Activated CD4-positive, alpha-beta T cell treated with anti-CD3 and anti-CD28 coated beads for 36 hours (primary cell): ENCODE results near the gene MCC. TPM values are rescaled to one million over a fixed set of nuclear protein-coding genes. Genes with fewer than 3 reads are reported as not detected.

Experiments
- ATAC-seq: fragments of 200-7000 bp; cut with Tn5 transposase; one replicate; pipeline ENCODE4 v1.10.0; 2021; ENCODE audit warnings: mild to moderate bottlenecking, moderate library complexity
- CTCF ChIA-PET: fragments of 350-600 bp; sonication (Branson Sonifier 250); formaldehyde crosslinking; loops from one replicate; lab custom pipeline; 2021; ENCODE audit warnings: antibody characterized with exemption; lab: Charles Lee
- POLR2A ChIA-PET: fragments of 350-600 bp; sonication (Branson Sonifier 250); formaldehyde crosslinking; loops from one replicate; lab custom pipeline; 2021; ENCODE audit warnings: antibody characterized with exemption, inconsistent platforms; lab: Charles Lee
- DNase-seq: peaks from one replicate; pipeline ENCODE4 v3.0.0-alpha.2; 2020
- H3K27ac Mint-ChIP-seq: one replicate; pipeline ENCODE4 v1.8.0; 2021; ENCODE audit warnings: mixed read lengths
- H3K27me3 Mint-ChIP-seq: one replicate; pipeline ENCODE4 v1.8.0; 2021; ENCODE audit warnings: mixed read lengths
- H3K36me3 Mint-ChIP-seq: one replicate; pipeline ENCODE4 v1.8.0; 2021; ENCODE audit warnings: low read depth, mixed read lengths
- H3K4me1 Mint-ChIP-seq: one replicate; pipeline ENCODE4 v1.8.0; 2021; ENCODE audit warnings: mixed read lengths
- H3K4me3 Mint-ChIP-seq: one replicate; pipeline ENCODE4 v1.8.0; 2021; ENCODE audit warnings: mild to moderate bottlenecking, moderate library complexity, mixed read lengths
- H3K9me3 Mint-ChIP-seq: one replicate; pipeline ENCODE4 v1.8.0; 2021; ENCODE audit warnings: low read depth, mixed read lengths
- intact Hi-C, 2 experiments: fragments of 100-400 bp; cut with DNase I in 1 of 2; cut with micrococcal nuclease in 1 of 2; formaldehyde crosslinking; loops; one replicate each; pipeline versions ENCODE4 v1.14.2 to v1.15.1; 2022 to 2024; cut with DNase I, micrococcal nuclease
- total RNA-seq, 2 experiments: library from RNA; stranded (reverse); gene quantifications; one replicate each; pipeline ENCODE4 v1.2.3, GENCODE V29; 2021

Gene MCC
- total RNA-seq, 2 experiments from 2014 or later = 1.9 to 2.4 TPM

- Mint-ChIP-seq H3K36me3 (no peaks in the 10 kb centered on the region), H3K27me3 (peaks cover 12% of the 10 kb centered on the region), H3K9me3 (no peaks in the 10 kb centered on the region), H3K4me1 (no peaks in the 10 kb centered on the region), H3K27ac (no peak overlapping the region), H3K4me3 (no peak overlapping the region)
- ChIA-PET CTCF (interaction anchor here (0.7 kb wide), 1 partner anchor 9 kb away, joined by 3 read pairs; no protein-coding TSS in a partner anchor), POLR2A (no interaction called here)
- no peak for ATAC-seq
- DNase-seq = no peak
- intact Hi-C loops = no loop called here
These were observed 256.0 kb downstream of the MCC start for GRCh38 chr5:113232221-113232620.

GRCh38 chr5:113231653-113232000 is 256.6 kb downstream of the MCC start:
- H3K4me3 Mint-ChIP-seq = no peak overlapping the region
- no peak overlapping the region for H3K27ac Mint-ChIP-seq
- no peak for DNase-seq
- no peaks in the 10 kb centered on the region for H3K4me1 Mint-ChIP-seq
- H3K27me3 Mint-ChIP-seq = peaks cover 12% of the 10 kb centered on the region
- ATAC-seq = no peak
- intact Hi-C loops = no loop called here
- H3K36me3 Mint-ChIP-seq = no peaks in the 10 kb centered on the region
- no peaks in the 10 kb centered on the region for H3K9me3 Mint-ChIP-seq
- POLR2A ChIA-PET = no interaction called here
- CTCF ChIA-PET = interaction anchor here (0.7 kb wide), 1 partner anchor 10 kb away, joined by 3 read pairs; no protein-coding TSS in a partner anchor

- no peak overlapping the region for H3K27ac Mint-ChIP-seq
- DNase-seq (no peak), ATAC-seq (no peak)
- ChIA-PET POLR2A (interaction anchor here (0.7 kb wide), 1 partner anchor 329 kb away, joined by 3 read pairs; no protein-coding TSS in a partner anchor), CTCF (interaction anchor here (0.7 to 1.6 kb wide), 3 partner anchors 11 to 235 kb away, joined by 3 read pairs; no protein-coding TSS in a partner anchor)
- H3K27me3 Mint-ChIP-seq = peaks cover 10% of the 10 kb centered on the region
- H3K9me3 Mint-ChIP-seq = no peaks in the 10 kb centered on the region
- H3K4me3 Mint-ChIP-seq = no peak overlapping the region
- H3K36me3 Mint-ChIP-seq = no peaks in the 10 kb centered on the region
- H3K4me1 Mint-ChIP-seq = no peaks in the 10 kb centered on the region
- intact Hi-C loops = no loop called here
These were observed 257.3 kb downstream of the MCC start for GRCh38 chr5:113230711-113231652.

- no peaks in the 10 kb centered on the region for H3K36me3 Mint-ChIP-seq
- no peak for ATAC-seq
These were observed 260.5 kb downstream of the MCC start for GRCh38 chr5:113227798-113228197.

GRCh38 chr5:113226116-113226736 is 262.0 kb downstream of the MCC start:
- CTCF ChIA-PET = interaction anchor here (1.0 kb wide), 2 partner anchors 12 to 16 kb away, joined by 3 read pairs; no protein-coding TSS in a partner anchor
- Mint-ChIP-seq H3K27ac (no peak overlapping the region), H3K36me3 (no peaks in the 10 kb centered on the region), H3K27me3 (peaks cover 7% of the 10 kb centered on the region), H3K4me3 (no peak overlapping the region), H3K4me1 (no peaks in the 10 kb centered on the region), H3K9me3 (no peaks in the 10 kb centered on the region)
- POLR2A ChIA-PET = no interaction called here
- intact Hi-C loops = no loop called here
- ATAC-seq = no peak
- no peak for DNase-seq

More at GRCh38 chr5:113227798-113228197, 260.5 kb downstream of the MCC start:
- no peaks in the 10 kb centered on the region for H3K4me1 Mint-ChIP-seq
- H3K27me3 Mint-ChIP-seq = peaks cover 7% of the 10 kb centered on the region
- POLR2A ChIA-PET = no interaction called here
- H3K27ac Mint-ChIP-seq = no peak overlapping the region
- intact Hi-C loops = no loop called here
- no peaks in the 10 kb centered on the region for H3K9me3 Mint-ChIP-seq
- DNase-seq = no peak
- CTCF ChIA-PET = no interaction called here
- no peak overlapping the region for H3K4me3 Mint-ChIP-seq

- Mint-ChIP-seq H3K27me3 (peaks cover 7% of the 10 kb centered on the region), H3K4me1 (no peaks in the 10 kb centered on the region), H3K27ac (no peak overlapping the region), H3K36me3 (no peaks in the 10 kb centered on the region), H3K4me3 (no peak overlapping the region), H3K9me3 (no peaks in the 10 kb centered on the region)
- no peak for ATAC-seq
- CTCF ChIA-PET = no interaction called here
- DNase-seq = no peak
- POLR2A ChIA-PET = no interaction called here
- intact Hi-C loops = no loop called here
These were observed 263.0 kb downstream of the MCC start for GRCh38 chr5:113225259-113225658.

GRCh38 chr5:113224605-113225065 is 263.6 kb downstream of the MCC start:
- DNase-seq (no peak), ATAC-seq (no peak)
- Mint-ChIP-seq H3K4me3 (no peak overlapping the region), H3K4me1 (no peaks in the 10 kb centered on the region), H3K9me3 (no peaks in the 10 kb centered on the region), H3K27ac (no peak overlapping the region), H3K36me3 (no peaks in the 10 kb centered on the region), H3K27me3 (peaks cover 7% of the 10 kb centered on the region)
- CTCF ChIA-PET = interaction anchor here (0.6 to 0.7 kb wide), 2 partner anchors 166 to 910 kb away, joined by 3 to 4 read pairs; no protein-coding TSS in a partner anchor
- POLR2A ChIA-PET = no interaction called here
- intact Hi-C loops = no loop called here

- Mint-ChIP-seq H3K27ac (no peak overlapping the region), H3K4me1 (no peaks in the 10 kb centered on the region), H3K27me3 (peaks cover 7% of the 10 kb centered on the region), H3K36me3 (no peaks in the 10 kb centered on the region), H3K4me3 (no peak overlapping the region), H3K9me3 (no peaks in the 10 kb centered on the region)
- no peak for ATAC-seq
- no peak for DNase-seq
- CTCF ChIA-PET = interaction anchor here (0.6 to 0.7 kb wide), 2 partner anchors 165 to 910 kb away, joined by 3 to 4 read pairs; no protein-coding TSS in a partner anchor
- intact Hi-C loops = no loop called here
- POLR2A ChIA-PET = no interaction called here
These were observed 264.2 kb downstream of the MCC start for GRCh38 chr5:113223831-113224604.

- no peak overlapping the region for H3K4me3 Mint-ChIP-seq
- intact Hi-C loops = no loop called here
- ATAC-seq = no peak
- ChIA-PET CTCF (no interaction called here), POLR2A (no interaction called here)
- no peaks in the 10 kb centered on the region for H3K4me1 Mint-ChIP-seq
- peaks cover under 1% of the 10 kb centered on the region for H3K27me3 Mint-ChIP-seq
- no peak for DNase-seq
- H3K27ac Mint-ChIP-seq = no peak overlapping the region
- no peaks in the 10 kb centered on the region for H3K9me3 Mint-ChIP-seq
- no peaks in the 10 kb centered on the region for H3K36me3 Mint-ChIP-seq
These were observed 264.9 kb downstream of the MCC start for GRCh38 chr5:113223315-113223714.

GRCh38 chr5:113221294-113222176 is 266.7 kb downstream of the MCC start:
- CTCF ChIA-PET = no interaction called here
- no peak for ATAC-seq
- H3K4me1 Mint-ChIP-seq = no peaks in the 10 kb centered on the region

More at GRCh38 chr5:113221294-113222176, 266.7 kb downstream of the MCC start:
- H3K36me3 Mint-ChIP-seq = no peaks in the 10 kb centered on the region
- H3K4me3 Mint-ChIP-seq = no peak overlapping the region
- no peak overlapping the region for H3K27ac Mint-ChIP-seq
- no peaks in the 10 kb centered on the region for H3K27me3 Mint-ChIP-seq
- DNase-seq = no peak
- no peaks in the 10 kb centered on the region for H3K9me3 Mint-ChIP-seq
- POLR2A ChIA-PET = no interaction called here
- intact Hi-C loops = no loop called here
